ENCODE data around the gene MAD2L1BP. TPM values are rescaled to one million over a fixed set of nuclear protein-coding genes. Genes with fewer than 3 reads are reported as not detected.

MAD2L1BP gene
- total RNA-seq, 1 experiment from 2014 or later, result 46.3 TPM

- Mint-ChIP-seq H3K27ac (peak within 1 kb of the TSS; percentile 83 to 97 (median 91); a peak in 6 of 7 replicates), H3K36me3 (ENCODE audit: insufficient read depth in 1 of 3, low read depth in 3 of 3) (no peaks in the 10 kb centered on the region; a peak in 2 of 7 replicates), H3K4me1 (peaks cover 22 to 25% of the 10 kb centered on the region in 2 experiments), H3K27me3 (ENCODE audit: low read depth) (no peaks in the 10 kb centered on the region; the same call in 1 of the 2 replicates), H3K4me3 (peak within 1 kb of the TSS; percentile 96 to 98), H3K9me3 (no peaks in the 10 kb centered on the region)
- no peaks in the 10 kb centered on the region for H3K27me3 ChIP-seq (ENCODE audit: insufficient read depth, low read length)
- peaks cover 26% of the 10 kb centered on the region for H3K79me2 ChIP-seq (ENCODE audit: insufficient read depth, low read length)
- no peak within 1 kb of the TSS for H3K23ac ChIP-seq (ENCODE audit: insufficient read length, low read depth, low read length)
- TF ChIP-seq, protein P1, sequence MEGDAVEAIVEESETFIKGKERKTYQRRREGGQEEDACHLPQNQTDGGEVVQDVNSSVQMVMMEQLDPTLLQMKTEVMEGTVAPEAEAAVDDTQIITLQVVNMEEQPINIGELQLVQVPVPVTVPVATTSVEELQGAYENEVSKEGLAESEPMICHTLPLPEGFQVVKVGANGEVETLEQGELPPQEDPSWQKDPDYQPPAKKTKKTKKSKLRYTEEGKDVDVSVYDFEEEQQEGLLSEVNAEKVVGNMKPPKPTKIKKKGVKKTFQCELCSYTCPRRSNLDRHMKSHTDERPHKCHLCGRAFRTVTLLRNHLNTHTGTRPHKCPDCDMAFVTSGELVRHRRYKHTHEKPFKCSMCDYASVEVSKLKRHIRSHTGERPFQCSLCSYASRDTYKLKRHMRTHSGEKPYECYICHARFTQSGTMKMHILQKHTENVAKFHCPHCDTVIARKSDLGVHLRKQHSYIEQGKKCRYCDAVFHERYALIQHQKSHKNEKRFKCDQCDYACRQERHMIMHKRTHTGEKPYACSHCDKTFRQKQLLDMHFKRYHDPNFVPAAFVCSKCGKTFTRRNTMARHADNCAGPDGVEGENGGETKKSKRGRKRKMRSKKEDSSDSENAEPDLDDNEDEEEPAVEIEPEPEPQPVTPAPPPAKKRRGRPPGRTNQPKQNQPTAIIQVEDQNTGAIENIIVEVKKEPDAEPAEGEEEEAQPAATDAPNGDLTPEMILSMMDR (conservative IDR thresholded peaks at IDR 0.05), result no peak
- H3K27ac ChIP-seq (ENCODE audit: insufficient read length, low read depth, low read length), result no peak within 1 kb of the TSS
- no peak within 1 kb of the TSS for H2BK15ac ChIP-seq (ENCODE audit: low read depth, low read length)
- peaks cover 13% of the 10 kb centered on the region for H3K79me1 ChIP-seq (ENCODE audit: insufficient read depth, low read depth, low read length, poor library complexity, severe bottlenecking)
- H2AK5ac ChIP-seq (ENCODE audit: insufficient read length, low read length), result no peak within 1 kb of the TSS
- WGBS (ENCODE audit: extremely low coverage, insufficient read length, low lambda C conversion rate), result no CpG with 5 or more reads among the region's 43 CpGs
- no peak within 1 kb of the TSS for H4K5ac ChIP-seq (ENCODE audit: insufficient read length, low read depth, low read length)
- no peak within 1 kb of the TSS for H2BK5ac ChIP-seq (ENCODE audit: insufficient read length, low read length)
- peak within 1 kb of the TSS; percentile 9 for H3K56ac ChIP-seq (ENCODE audit: insufficient read length, low read depth, low read length)
- H3K4me2 ChIP-seq (ENCODE audit: insufficient read depth, insufficient read length, low read length), result peak within 1 kb of the TSS; percentile 78
- no peak within 1 kb of the TSS for H2BK12ac ChIP-seq (ENCODE audit: insufficient read length, low read depth, low read length)
- 0 out of 2 replicates have a peak within 1 kb of the TSS, but pooled peaks have one; percentile 2 for H3K14ac ChIP-seq (ENCODE audit: insufficient read depth, low read length)
- H3K4ac ChIP-seq (ENCODE audit: low read depth, low read length), result no peak within 1 kb of the TSS
- no peak within 1 kb of the TSS for H4K8ac ChIP-seq (replicated peaks; ENCODE audit: insufficient read length, low read depth, low read length)
- no peaks in the 10 kb centered on the region; the same call in 1 of the 2 replicates for H3K4me1 ChIP-seq (ENCODE audit: insufficient read depth, low read length)
- H3K23me2 ChIP-seq (ENCODE audit: insufficient read length, low read depth, low read length, poor library complexity, severe bottlenecking), result peaks cover 8% of the 10 kb centered on the region
- peak; percentile 89 for DNase-seq
- peak within 1 kb of the TSS; percentile 49 for H3K18ac ChIP-seq (ENCODE audit: insufficient read length, low read depth, low read length)
- H3K9ac ChIP-seq (ENCODE audit: extremely low read depth, insufficient read length, low read length), result peak within 1 kb of the TSS; percentile 89
- no peak within 1 kb of the TSS for H2AFZ ChIP-seq (ENCODE audit: low read length)
- H3K9me3 ChIP-seq (ENCODE audit: control insufficient read depth, low read depth, low read length), result no peaks in the 10 kb centered on the region
- no peak within 1 kb of the TSS for H4K91ac ChIP-seq (ENCODE audit: insufficient read length, low read depth, low read length)
- no peaks in the 10 kb centered on the region for H4K20me1 ChIP-seq (ENCODE audit: control insufficient read depth, insufficient read depth, insufficient read length)
- H3T11ph ChIP-seq (ENCODE audit: low read length), result no peak within 1 kb of the TSS
- H2BK120ac ChIP-seq (ENCODE audit: low read depth, low read length, poor library complexity, severe bottlenecking), result no peak within 1 kb of the TSS
- H2BK20ac ChIP-seq (ENCODE audit: low read depth, low read length, poor library complexity, severe bottlenecking), result no peak within 1 kb of the TSS
Observed at GRCh38 chr6:43687437-43688347, 52.1 kb downstream of the MAD2L1BP start, which contains the start of gene MRPS18A. TSS of gene MRPS18A (minus strand) at chr6:43687791. CDS start at chr6:43687779, 12 bp downstream.
